Measurements from ENCODE around the gene GOLGA8J.
"Not testable (repeated sequence)": the region's sequence is repeated elsewhere in the genome, so short reads cannot be mapped to it uniquely, and the experiment has no call there.

GOLGA8J gene

DNA sequence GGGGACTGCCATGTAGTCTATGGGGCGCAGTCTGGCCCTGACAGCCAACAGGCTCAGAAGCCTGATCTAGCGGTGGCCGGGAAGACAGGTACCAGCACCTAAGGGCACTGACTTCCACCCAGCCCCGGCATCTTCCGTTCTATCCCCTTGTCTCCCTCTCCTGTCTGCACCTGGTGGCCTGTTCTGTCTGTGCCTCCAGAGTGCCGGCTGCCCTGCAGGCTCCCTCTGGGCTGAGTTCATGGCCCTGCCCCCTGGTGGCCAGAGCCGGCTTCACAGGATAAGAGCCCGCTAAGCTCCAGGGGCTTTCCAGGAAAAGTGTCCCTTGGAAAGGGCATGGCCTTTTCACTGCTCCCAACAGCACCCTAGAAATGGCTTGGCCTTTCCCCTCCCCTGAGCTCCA is 15.1 kb downstream of the GOLGA8J start:
- not testable (repeated sequence) for DNase-seq

DNA sequence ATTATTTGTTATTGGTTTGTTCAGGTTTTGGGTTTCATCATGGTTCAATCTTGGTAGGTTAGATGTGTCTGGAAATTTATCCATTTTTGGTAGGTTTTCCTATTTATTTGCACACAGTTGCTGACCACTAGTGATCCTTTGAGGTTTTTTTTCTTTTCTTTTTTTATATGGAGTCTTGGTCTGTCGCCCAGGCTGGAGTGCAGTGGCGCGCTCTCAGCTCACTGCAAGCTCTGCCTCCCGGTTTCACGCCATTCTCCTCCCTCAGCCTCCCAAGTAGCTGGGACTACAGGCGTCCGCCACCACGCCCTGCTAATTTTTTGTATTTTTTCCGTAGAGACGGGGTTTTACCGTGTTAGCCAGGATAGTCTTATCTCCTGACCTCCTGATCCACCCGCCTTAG is 20.1 kb downstream of the GOLGA8J start:
- not testable (repeated sequence) for DNase-seq

DNA sequence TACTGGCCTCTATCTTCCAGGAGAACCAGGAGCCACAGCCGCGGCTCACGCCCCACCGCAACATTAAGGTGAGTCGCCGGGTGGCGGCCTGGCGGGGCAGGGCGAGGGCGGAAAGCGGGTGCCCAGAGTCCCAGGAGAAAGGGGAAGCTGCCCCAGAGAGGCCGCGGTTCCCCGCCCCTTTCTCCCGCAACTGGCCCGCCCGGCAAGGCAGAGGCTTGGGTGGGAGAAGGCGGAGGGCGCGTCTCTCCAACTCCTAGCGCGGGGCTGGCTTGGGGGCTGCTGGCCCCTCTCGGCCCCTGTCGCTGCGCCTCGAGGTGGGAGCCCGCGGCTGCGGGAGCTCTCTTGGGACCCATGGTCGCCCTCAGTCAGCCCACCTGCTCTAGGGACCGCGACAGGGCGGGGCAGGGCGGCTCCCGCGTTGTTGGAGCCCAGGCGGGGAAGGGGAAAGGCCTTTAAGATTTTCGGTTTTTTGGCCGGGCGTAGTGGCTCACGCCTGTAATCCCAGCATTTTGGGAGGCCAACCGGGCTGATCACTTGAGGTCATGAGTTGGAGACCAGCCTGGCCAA is 21.3 kb downstream of the GOLGA8J start:
- not testable (repeated sequence) for DNase-seq

DNA sequence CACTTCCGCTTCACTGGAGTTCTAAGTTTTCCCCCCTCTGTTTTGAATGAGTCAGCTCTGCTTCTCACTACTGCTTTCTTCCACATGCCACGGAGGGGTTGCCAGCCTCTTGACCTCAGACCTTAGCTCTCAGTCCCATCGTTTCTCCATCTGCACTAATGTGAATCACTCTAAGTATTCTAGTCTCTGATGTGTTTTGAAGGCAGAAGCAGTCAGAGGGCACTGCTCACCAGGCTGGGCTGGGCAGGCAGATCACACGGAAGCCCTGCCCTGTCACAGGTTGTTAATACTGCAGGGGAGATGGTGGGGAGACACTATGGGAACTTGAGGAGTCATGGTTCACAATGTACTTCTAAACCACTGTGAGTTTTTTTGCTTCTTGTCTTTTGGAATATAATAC is 27.8 kb downstream of the GOLGA8J start:
- DNase-seq: not testable (repeated sequence)

DNA sequence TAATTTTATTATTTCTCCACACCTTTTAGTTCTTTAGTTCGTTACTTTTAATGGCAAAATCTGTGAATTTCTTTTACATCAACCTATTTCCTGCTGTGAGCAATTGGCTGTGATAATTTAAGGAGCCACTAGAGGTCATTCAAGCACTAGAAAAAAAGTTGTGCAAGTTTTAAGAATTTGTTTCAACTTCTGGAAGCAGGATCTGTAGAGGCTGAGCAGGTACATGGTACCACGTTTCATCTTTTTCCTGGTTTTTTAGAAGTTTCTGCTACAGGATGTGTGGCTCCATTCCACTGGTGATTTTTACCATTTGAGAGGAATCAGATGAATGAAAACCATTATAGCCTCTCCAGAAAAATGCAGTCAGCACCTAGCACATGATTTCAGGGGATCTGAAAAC is 47.3 kb downstream of the GOLGA8J start:
- not testable (repeated sequence) for DNase-seq

DNA sequence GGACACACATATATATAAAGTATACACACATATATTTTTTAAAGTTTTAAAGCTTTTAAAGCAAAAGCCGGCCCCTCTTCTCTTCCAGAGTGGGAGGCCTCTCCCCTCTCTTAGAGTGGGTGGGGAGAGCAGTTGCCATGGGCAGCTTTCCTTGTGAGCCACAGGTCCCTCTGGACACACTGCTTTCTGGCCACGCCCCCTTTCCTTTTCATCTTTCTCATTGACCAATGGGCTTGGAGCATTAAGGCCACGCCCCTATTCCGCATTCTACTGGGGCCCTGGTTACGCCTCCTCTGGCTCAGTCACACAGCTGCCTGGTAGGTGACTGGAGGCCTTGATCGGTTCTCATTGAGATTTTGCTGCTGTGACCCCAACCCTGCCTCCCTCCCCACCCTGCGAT is 52.0 kb downstream of the GOLGA8J start, which contains the start of gene GOLGA8T:
Gene GOLGA8T, plus strand, starts transcription at position 301 of the 400 bp plus-strand sequence. Its CDS starts 98 bp downstream, at position 399.
- DNase-seq: not testable (repeated sequence)

Measured in NCI-H226 (cell line).